ENCODE results near the gene MFRP. TPM values are rescaled to one million over a fixed set of nuclear protein-coding genes. Genes with fewer than 3 reads are reported as not detected.

MFRP gene
- polyA plus RNA-seq, 2 of the 4 experiments (the other 2 are of a cell fraction), result not detected

DNA sequence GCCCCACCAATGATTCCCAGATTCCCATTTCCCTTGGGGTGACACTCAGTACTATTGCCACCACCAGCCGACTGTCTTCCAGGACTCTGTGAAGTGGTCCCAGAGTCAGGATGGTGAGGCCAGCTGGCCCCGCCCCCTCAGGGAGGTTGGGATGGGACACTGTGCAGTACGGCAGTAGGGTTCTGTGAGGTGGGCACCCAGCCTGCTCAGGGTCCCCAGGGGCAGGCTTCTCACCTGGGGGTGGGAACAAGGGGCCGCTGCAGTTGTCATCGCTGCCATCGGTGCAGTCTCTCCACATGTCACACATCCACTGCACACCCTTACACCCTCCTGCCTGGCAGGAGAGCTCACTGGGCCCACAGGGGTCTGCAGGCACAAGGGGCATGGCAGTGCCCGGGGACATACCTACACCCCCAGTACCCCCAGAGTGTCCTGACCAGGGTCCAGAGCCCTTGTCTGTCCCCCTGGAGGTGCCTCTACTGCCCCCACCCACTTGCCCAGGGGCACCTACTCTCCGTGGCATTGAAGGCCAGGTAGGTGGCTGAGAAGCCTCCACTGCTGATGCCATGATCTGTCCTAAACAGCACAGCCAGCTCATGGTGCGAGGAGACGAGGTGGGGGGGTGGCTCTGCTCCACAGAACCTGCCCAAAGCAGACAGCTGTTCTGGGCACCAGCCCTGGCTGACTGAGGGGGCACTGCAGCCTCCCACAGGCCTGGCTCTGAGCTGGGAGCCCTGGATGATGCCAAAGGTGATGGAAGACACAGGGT lies 4.0 kb downstream of the MFRP start:
- POLR2A ChIA-PET, result no interaction called here
- no peak overlapping the region for H3K4me3 ChIP-seq
- TF ChIP-seq EHMT2 (IDR thresholded peaks at IDR 0.05; ENCODE audit: low read depth) (no peak), RAD21 (conservative IDR thresholded peaks at IDR 0.05 in 1 of 2, IDR thresholded peaks at IDR 0.05 in 1 of 2) (no peak), POLR2AphosphoS2 (conservative IDR thresholded peaks at IDR 0.05; ENCODE audit: low read length) (no peak), HDAC2 (IDR thresholded peaks at IDR 0.05) (no peak), HOXB5 (CRISPR knock-in tag; IDR thresholded peaks at IDR 0.05) (no peak), SMC3 (IDR thresholded peaks at IDR 0.05) (no peak), HEYL (CRISPR knock-in tag; IDR thresholded peaks at IDR 0.05) (no peak), JUNB (IDR thresholded peaks at IDR 0.05) (no peak), ZFP36 (IDR thresholded peaks at IDR 0.05; ENCODE audit: borderline replicate concordance, partially characterized antibody) (no peak), ZC3H11A (IDR thresholded peaks at IDR 0.05) (no peak), JUN (IDR thresholded peaks at IDR 0.05) (no peak), EP300 (IDR thresholded peaks at IDR 0.05) (no peak), MAFK (IDR thresholded peaks at IDR 0.05; ENCODE audit: partially characterized antibody) (no peak), POLR2A (IDR thresholded peaks at IDR 0.05; ENCODE audit: low read length) (no peak), HOXA7 (CRISPR knock-in tag; IDR thresholded peaks at IDR 0.05) (no peak)
- TF ChIP-seq, protein P1, sequence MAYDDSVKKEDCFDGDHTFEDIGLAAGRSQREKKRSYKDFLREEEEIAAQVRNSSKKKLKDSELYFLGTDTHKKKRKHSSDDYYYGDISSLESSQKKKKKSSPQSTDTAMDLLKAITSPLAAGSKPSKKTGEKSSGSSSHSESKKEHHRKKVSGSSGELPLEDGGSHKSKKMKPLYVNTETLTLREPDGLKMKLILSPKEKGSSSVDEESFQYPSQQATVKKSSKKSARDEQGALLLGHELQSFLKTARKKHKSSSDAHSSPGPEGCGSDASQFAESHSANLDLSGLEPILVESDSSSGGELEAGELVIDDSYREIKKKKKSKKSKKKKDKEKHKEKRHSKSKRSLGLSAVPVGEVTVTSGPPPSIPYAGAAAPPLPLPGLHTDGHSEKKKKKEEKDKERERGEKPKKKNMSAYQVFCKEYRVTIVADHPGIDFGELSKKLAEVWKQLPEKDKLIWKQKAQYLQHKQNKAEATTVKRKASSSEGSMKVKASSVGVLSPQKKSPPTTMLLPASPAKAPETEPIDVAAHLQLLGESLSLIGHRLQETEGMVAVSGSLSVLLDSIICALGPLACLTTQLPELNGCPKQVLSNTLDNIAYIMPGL (CRISPR knock-in tag; IDR thresholded peaks at IDR 0.05; ENCODE audit: borderline replicate concordance), result no peak
- TF ChIP-seq, protein P2, sequence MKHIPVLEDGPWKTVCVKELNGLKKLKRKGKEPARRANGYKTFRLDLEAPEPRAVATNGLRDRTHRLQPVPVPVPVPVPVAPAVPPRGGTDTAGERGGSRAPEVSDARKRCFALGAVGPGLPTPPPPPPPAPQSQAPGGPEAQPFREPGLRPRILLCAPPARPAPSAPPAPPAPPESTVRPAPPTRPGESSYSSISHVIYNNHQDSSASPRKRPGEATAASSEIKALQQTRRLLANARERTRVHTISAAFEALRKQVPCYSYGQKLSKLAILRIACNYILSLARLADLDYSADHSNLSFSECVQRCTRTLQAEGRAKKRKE (CRISPR knock-in tag; IDR thresholded peaks at IDR 0.05; ENCODE audit: low read depth), result no peak
- TF ChIP-seq, protein P3, sequence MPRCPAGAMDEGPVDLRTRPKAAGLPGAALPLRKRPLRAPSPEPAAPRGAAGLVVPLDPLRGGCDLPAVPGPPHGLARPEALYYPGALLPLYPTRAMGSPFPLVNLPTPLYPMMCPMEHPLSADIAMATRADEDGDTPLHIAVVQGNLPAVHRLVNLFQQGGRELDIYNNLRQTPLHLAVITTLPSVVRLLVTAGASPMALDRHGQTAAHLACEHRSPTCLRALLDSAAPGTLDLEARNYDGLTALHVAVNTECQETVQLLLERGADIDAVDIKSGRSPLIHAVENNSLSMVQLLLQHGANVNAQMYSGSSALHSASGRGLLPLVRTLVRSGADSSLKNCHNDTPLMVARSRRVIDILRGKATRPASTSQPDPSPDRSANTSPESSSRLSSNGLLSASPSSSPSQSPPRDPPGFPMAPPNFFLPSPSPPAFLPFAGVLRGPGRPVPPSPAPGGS (IDR thresholded peaks at IDR 0.05), result no peak
- TF ChIP-seq, protein P4, sequence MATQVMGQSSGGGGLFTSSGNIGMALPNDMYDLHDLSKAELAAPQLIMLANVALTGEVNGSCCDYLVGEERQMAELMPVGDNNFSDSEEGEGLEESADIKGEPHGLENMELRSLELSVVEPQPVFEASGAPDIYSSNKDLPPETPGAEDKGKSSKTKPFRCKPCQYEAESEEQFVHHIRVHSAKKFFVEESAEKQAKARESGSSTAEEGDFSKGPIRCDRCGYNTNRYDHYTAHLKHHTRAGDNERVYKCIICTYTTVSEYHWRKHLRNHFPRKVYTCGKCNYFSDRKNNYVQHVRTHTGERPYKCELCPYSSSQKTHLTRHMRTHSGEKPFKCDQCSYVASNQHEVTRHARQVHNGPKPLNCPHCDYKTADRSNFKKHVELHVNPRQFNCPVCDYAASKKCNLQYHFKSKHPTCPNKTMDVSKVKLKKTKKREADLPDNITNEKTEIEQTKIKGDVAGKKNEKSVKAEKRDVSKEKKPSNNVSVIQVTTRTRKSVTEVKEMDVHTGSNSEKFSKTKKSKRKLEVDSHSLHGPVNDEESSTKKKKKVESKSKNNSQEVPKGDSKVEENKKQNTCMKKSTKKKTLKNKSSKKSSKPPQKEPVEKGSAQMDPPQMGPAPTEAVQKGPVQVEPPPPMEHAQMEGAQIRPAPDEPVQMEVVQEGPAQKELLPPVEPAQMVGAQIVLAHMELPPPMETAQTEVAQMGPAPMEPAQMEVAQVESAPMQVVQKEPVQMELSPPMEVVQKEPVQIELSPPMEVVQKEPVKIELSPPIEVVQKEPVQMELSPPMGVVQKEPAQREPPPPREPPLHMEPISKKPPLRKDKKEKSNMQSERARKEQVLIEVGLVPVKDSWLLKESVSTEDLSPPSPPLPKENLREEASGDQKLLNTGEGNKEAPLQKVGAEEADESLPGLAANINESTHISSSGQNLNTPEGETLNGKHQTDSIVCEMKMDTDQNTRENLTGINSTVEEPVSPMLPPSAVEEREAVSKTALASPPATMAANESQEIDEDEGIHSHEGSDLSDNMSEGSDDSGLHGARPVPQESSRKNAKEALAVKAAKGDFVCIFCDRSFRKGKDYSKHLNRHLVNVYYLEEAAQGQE (IDR thresholded peaks at IDR 0.05), result no peak
- no peak overlapping the region for H3K4me2 ChIP-seq
- CTCF ChIA-PET, result interaction anchor here (1.1 to 9.5 kb wide), 5 partner anchors 15 to 129 kb away, joined by 3 to 160 read pairs (median 33); partner anchors contain the start of gene USP2
- DNase-seq (ENCODE audit: low read depth in 1 of 2, low spot score in 1 of 2), result no peak
- no peak for FAIRE-seq
- ATAC-seq, result no peak
- H3K4me1 ChIP-seq, result peaks cover 12% of the 10 kb centered on the region
- H3K9me3 ChIP-seq, result no peaks in the 10 kb centered on the region
- H3K27ac ChIP-seq, result no peak overlapping the region
- 74% methylated on average over 5 of the region's 10 CpGs for WGBS (ENCODE audit: missing lambda C conversion rate)

DNA sequence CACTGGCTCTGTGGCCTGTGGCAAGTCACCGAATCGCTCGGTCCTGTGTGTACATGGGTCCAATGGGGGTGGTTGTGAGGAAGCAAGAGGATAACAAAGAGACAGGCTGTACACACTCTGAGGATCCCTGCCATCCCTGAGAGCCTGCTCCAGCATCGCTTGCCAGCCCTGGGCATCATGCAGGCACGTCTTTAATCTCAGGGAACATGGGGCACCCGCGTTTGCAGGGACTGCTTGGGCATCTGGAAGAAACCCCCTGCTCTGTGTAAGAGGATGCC lies 4.5 kb downstream of the MFRP start:
- no peak overlapping the region for H3K4me2 ChIP-seq
- no peak for ATAC-seq
- H3K4me1 ChIP-seq, result peaks cover 14% of the 10 kb centered on the region
- FAIRE-seq, result no peak
- no peak overlapping the region for H3K4me3 ChIP-seq
- H3K9me3 ChIP-seq, result no peaks in the 10 kb centered on the region
- TF ChIP-seq HEYL (CRISPR knock-in tag; IDR thresholded peaks at IDR 0.05) (no peak), POLR2AphosphoS2 (conservative IDR thresholded peaks at IDR 0.05; ENCODE audit: low read length) (no peak), CHD4 (IDR thresholded peaks at IDR 0.05; ENCODE audit: borderline replicate concordance) (no peak), ZFP36 (IDR thresholded peaks at IDR 0.05; ENCODE audit: borderline replicate concordance, partially characterized antibody) (no peak), BHLHE40 (IDR thresholded peaks at IDR 0.05; ENCODE audit: low read depth, low read length) (no peak), ZSCAN20 (CRISPR knock-in tag; IDR thresholded peaks at IDR 0.05) (no peak), HOXB13 (CRISPR knock-in tag; IDR thresholded peaks at IDR 0.05; ENCODE audit: low read depth) (no peak), PHF8 (IDR thresholded peaks at IDR 0.05; ENCODE audit: borderline replicate concordance, low read depth) (no peak), ZNF302 (CRISPR knock-in tag; IDR thresholded peaks at IDR 0.05) (no peak), CHD2 (IDR thresholded peaks at IDR 0.05; ENCODE audit: low read length, partially characterized antibody) (no peak)
- H3K27ac ChIP-seq, result no peak overlapping the region
- whole genome bisulfite sequencing (ENCODE audit: missing lambda C conversion rate), result 80% methylated on average over 7 of the region's 7 CpGs
- POLR2A ChIA-PET, result no interaction called here
- CTCF ChIA-PET, result interaction anchor here (4.8 to 9.5 kb wide), 4 partner anchors 15 to 32 kb away, joined by 33 to 160 read pairs (median 90); no protein-coding TSS in a partner anchor
- DNase-seq (ENCODE audit: low read depth in 1 of 2, low spot score in 1 of 2), result no peak

Data from A549 (cell line).